ENCODE data around the gene GIN1. TPM values are rescaled to one million over a fixed set of nuclear protein-coding genes. Genes with fewer than 3 reads are reported as not detected.

The GIN1 gene
- total RNA-seq, 2 donors from 2014 or later, result 5.0 to 8.9 TPM

GRCh38 chr5:103139264-103139865 lies 19.4 kb upstream of the GIN1 start:
- Histone ChIP-seq H3K27ac (no peak overlapping the region), H3K4me1 (no peaks in the 10 kb centered on the region), H3K27me3 (no peaks in the 10 kb centered on the region), H3K36me3 (peaks cover 16% of the 10 kb centered on the region), H3K9me3 (no peaks in the 10 kb centered on the region), H3K4me3 (no peak overlapping the region)
- TF ChIP-seq CTCF (IDR thresholded peaks at IDR 0.05), result peak; percentile 86 to 92
- peak; percentile 78 for DNase-seq (ENCODE audit: low spot score)

- H3K4me1 ChIP-seq, result no peaks in the 10 kb centered on the region
- no peak overlapping the region for H3K4me3 ChIP-seq
- H3K27ac ChIP-seq, result no peak overlapping the region
- no peaks in the 10 kb centered on the region for H3K9me3 ChIP-seq
- H3K36me3 ChIP-seq, result peaks cover 16% of the 10 kb centered on the region
- DNase-seq (ENCODE audit: low spot score), result no peak
- no peak for TF ChIP-seq CTCF (IDR thresholded peaks at IDR 0.05)
- H3K27me3 ChIP-seq, result no peaks in the 10 kb centered on the region
Observed at GRCh38 chr5:103138202-103138690, 18.3 kb upstream of the GIN1 start.

GRCh38 chr5:103135461-103135860 lies 15.5 kb upstream of the GIN1 start:
- no peak overlapping the region for H3K4me3 ChIP-seq
- TF ChIP-seq CTCF (IDR thresholded peaks at IDR 0.05), result no peak
- no peaks in the 10 kb centered on the region for H3K27me3 ChIP-seq
- H3K4me1 ChIP-seq, result no peaks in the 10 kb centered on the region
- DNase-seq (ENCODE audit: low spot score), result no peak
- peaks cover 16% of the 10 kb centered on the region for H3K36me3 ChIP-seq
- H3K9me3 ChIP-seq, result no peaks in the 10 kb centered on the region
- H3K27ac ChIP-seq, result no peak overlapping the region

GRCh38 chr5:103133231-103133630 lies 13.3 kb upstream of the GIN1 start:
- H3K4me3 ChIP-seq, result no peak overlapping the region
- H3K4me1 ChIP-seq, result no peaks in the 10 kb centered on the region
- no peak overlapping the region for H3K27ac ChIP-seq
- peaks cover 7% of the 10 kb centered on the region for H3K36me3 ChIP-seq
- no peaks in the 10 kb centered on the region for H3K9me3 ChIP-seq
- no peak for TF ChIP-seq CTCF (IDR thresholded peaks at IDR 0.05)
- DNase-seq (ENCODE audit: low spot score), result no peak
- no peaks in the 10 kb centered on the region for H3K27me3 ChIP-seq

- H3K27ac ChIP-seq, result no peak overlapping the region
- no peak for DNase-seq (ENCODE audit: low spot score)
- no peaks in the 10 kb centered on the region for H3K9me3 ChIP-seq
- H3K4me3 ChIP-seq, result no peak overlapping the region
- H3K27me3 ChIP-seq, result no peaks in the 10 kb centered on the region
- peaks cover 7% of the 10 kb centered on the region for H3K36me3 ChIP-seq
- no peak for TF ChIP-seq CTCF (IDR thresholded peaks at IDR 0.05)
- H3K4me1 ChIP-seq, result no peaks in the 10 kb centered on the region
Observed at GRCh38 chr5:103132684-103133083, 12.7 kb upstream of the GIN1 start.

- Histone ChIP-seq H3K9me3 (no peaks in the 10 kb centered on the region), H3K36me3 (no peaks in the 10 kb centered on the region), H3K27me3 (no peaks in the 10 kb centered on the region), H3K27ac (no peak overlapping the region), H3K4me1 (no peaks in the 10 kb centered on the region), H3K4me3 (no peak overlapping the region)
- no peak for TF ChIP-seq CTCF (IDR thresholded peaks at IDR 0.05)
- DNase-seq (ENCODE audit: low spot score), result no peak
Observed at GRCh38 chr5:103128202-103128601, 8.3 kb upstream of the GIN1 start.
